ENCODE measurements around the gene HACL1. TPM values are rescaled to one million over a fixed set of nuclear protein-coding genes. Genes with fewer than 3 reads are reported as not detected.

Gene HACL1
- total and polyA plus RNA-seq, 9 donors = 11.3 to 22.7 (median 17.6) TPM

DNA sequence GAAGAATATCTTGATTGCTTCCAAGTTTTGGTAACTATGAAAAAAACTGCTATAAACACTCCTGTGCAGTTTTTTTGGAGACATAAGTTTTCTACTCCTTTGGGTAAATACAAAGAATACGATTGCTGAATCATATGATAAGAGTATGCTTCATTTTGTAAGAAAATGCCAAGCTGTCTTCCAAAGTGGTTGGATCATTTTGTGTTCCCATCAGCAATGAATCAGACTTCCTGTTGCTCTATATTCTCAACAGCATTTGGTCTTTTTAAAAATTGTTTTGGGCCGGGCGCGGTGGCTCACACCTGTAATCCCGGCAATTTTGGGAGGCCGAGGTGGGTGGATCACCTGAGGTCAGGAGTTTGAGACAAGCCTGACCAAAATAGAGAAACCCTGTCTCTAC is 14.7 kb upstream of the HACL1 start:
- intact Hi-C loops (cut with DNase I) = no loop called here
- Histone ChIP-seq H3K27me3 (no peaks in the 10 kb centered on the region), H3K4me3 (no peak overlapping the region), H3K4me1 (ENCODE audit: insufficient read depth) (peaks cover 2% of the 10 kb centered on the region), H3K27ac (no peak overlapping the region), H3K9me3 (no peaks in the 10 kb centered on the region), H3K36me3 (no peaks in the 10 kb centered on the region)
- DNase-seq = no peak
- WGBS, 3 donors = 71 to 86% (median 85%) methylated on average over 6 of the region's 6 CpGs
- TF ChIP-seq POLR2A (IDR thresholded peaks at IDR 0.05) (no peak), EP300 (IDR thresholded peaks at IDR 0.05) (no peak)
- TF ChIP-seq, protein P1, sequence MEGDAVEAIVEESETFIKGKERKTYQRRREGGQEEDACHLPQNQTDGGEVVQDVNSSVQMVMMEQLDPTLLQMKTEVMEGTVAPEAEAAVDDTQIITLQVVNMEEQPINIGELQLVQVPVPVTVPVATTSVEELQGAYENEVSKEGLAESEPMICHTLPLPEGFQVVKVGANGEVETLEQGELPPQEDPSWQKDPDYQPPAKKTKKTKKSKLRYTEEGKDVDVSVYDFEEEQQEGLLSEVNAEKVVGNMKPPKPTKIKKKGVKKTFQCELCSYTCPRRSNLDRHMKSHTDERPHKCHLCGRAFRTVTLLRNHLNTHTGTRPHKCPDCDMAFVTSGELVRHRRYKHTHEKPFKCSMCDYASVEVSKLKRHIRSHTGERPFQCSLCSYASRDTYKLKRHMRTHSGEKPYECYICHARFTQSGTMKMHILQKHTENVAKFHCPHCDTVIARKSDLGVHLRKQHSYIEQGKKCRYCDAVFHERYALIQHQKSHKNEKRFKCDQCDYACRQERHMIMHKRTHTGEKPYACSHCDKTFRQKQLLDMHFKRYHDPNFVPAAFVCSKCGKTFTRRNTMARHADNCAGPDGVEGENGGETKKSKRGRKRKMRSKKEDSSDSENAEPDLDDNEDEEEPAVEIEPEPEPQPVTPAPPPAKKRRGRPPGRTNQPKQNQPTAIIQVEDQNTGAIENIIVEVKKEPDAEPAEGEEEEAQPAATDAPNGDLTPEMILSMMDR (IDR thresholded peaks at IDR 0.05) = no peak

DNA sequence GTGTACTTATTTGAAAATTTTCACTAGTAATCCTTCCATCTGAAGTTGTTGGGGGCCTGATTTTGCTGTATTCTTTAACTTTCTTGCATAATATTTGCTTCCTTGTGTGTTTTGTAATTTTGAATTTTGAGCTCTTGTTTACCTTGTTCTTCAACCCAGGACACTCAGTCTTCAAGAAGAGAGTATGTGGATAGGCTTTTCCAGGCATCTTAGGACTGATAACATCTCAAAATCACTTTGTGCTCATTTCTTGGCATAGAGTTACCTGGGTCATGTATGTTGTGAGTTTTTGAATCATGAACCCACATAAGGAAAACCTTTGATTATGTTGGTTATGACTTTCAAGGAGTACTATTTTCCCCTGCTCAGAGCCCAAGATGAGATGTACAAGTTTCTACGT is 13.6 kb upstream of the HACL1 start:
- WGBS, 3 donors = 95 to 100% (median 100%) methylated on average over 1 of the region's 1 CpG

DNA sequence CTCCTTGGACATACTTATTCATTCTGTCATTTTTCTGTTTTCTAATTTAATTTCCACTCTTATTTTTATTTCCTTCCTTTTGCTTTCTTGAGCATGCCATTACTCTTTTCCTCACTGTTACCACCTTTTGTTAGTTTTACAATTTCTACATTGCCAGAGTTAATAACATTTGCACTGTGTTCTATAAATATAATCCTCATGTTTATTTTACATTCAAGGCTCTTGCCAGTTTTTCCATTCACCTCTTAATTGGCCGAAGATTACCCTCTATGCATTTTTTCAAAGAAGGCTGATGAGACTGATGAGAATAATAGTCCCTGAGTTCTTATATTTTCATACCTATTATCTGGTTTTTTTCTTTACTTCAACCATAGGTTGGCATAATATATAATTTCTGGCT is 10.6 kb upstream of the HACL1 start:
- intact Hi-C loops (cut with DNase I) = no loop called here
- TF ChIP-seq, protein P1 (IDR thresholded peaks at IDR 0.05) = no peak
- TF ChIP-seq EP300 (IDR thresholded peaks at IDR 0.05) = no peak
- no peak for TF ChIP-seq POLR2A (IDR thresholded peaks at IDR 0.05)
- Histone ChIP-seq H3K4me3 (no peak overlapping the region), H3K9me3 (no peaks in the 10 kb centered on the region), H3K4me1 (ENCODE audit: insufficient read depth) (peaks cover 10% of the 10 kb centered on the region), H3K27me3 (no peaks in the 10 kb centered on the region), H3K36me3 (no peaks in the 10 kb centered on the region), H3K27ac (no peak overlapping the region)
- no peak for DNase-seq
- WGBS, 3 donors = 49 to 55% (median 54%) methylated on average over 1 of the region's 1 CpG

More for the DNA sequence above, 13.6 kb upstream of the HACL1 start:
- intact Hi-C loops (cut with DNase I) = no loop called here
- H3K27me3 ChIP-seq = no peaks in the 10 kb centered on the region
- H3K36me3 ChIP-seq = no peaks in the 10 kb centered on the region
- H3K4me1 ChIP-seq (ENCODE audit: insufficient read depth) = peaks cover 5% of the 10 kb centered on the region
- H3K4me3 ChIP-seq = no peak overlapping the region
- no peak for DNase-seq
- H3K9me3 ChIP-seq = no peaks in the 10 kb centered on the region
- TF ChIP-seq EP300 (IDR thresholded peaks at IDR 0.05) (no peak), POLR2A (IDR thresholded peaks at IDR 0.05) (no peak)
- TF ChIP-seq, protein P1 (IDR thresholded peaks at IDR 0.05) = no peak
- H3K27ac ChIP-seq = no peak overlapping the region

DNA sequence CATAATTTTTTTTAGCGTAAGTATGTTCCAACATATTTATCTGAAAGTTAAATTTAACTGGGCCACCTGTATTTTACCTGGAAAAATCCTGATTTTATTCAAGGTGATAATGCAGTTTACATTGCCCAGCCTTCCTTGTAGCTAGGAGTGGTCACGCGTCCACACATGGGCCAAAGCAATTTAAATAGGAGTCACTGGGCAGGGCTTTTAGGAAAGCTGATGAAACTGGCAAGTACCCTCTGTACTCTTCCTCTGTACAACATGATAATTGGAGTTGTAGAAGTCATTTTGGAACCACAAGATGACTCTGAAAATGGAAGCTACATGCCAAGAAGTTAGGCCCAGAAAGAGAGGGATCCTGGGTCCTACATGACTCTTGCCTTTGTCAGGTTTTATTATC is 9.6 kb upstream of the HACL1 start:
- no peak overlapping the region for H3K4me3 ChIP-seq
- H3K27me3 ChIP-seq = no peaks in the 10 kb centered on the region
- WGBS, 3 donors = 55 to 77% (median 69%) methylated on average over 3 of the region's 3 CpGs
- intact Hi-C loops (cut with DNase I) = no loop called here
- peaks cover 14% of the 10 kb centered on the region for H3K4me1 ChIP-seq (ENCODE audit: insufficient read depth)
- no peaks in the 10 kb centered on the region for H3K36me3 ChIP-seq
- TF ChIP-seq, protein P1 (IDR thresholded peaks at IDR 0.05) = no peak
- H3K27ac ChIP-seq = no peak overlapping the region
- DNase-seq = no peak
- no peaks in the 10 kb centered on the region for H3K9me3 ChIP-seq
